Adrenal gland (tissue), 12 donors: ENCODE measurements around the gene IQGAP3. TPM values are rescaled to one million over a fixed set of nuclear protein-coding genes. Genes with fewer than 3 reads are reported as not detected.
A peak's percentile ranks its signal among the peaks of the same experiment; 100 is the strongest.
"Not testable (repeated sequence)": the region's sequence is repeated elsewhere in the genome, so short reads cannot be mapped to it uniquely, and the experiment has no call there.

ENCODE experiments used
- DNase-seq, 7 donors: peaks; one replicate each; pipeline ENCODE4 v3.0.0-alpha.2; 2019 to 2020
- H3K27ac ChIP-seq, 5 donors: fragments of 200-600 bp; sonication (generic) in 4 of 5; 1 replicate in 3 of 5; 2 replicates in 2 of 5; pipeline versions ENCODE4 v1.5.1 to v1.8.0; 2016 to 2020; ENCODE audit warnings: mild to moderate bottlenecking in 1 of 5
- H3K27me3 ChIP-seq: fragments of 200-600 bp; 2 replicates; pipeline ENCODE4 v1.8.0; 2021
- H3K36me3 ChIP-seq, 2 donors: fragments of 200-600 bp; replicated peaks in 1 of 2; 1 replicate in 1 of 2; 2 replicates in 1 of 2; pipeline versions ENCODE4 v1.5.1 to v1.8.0; 2018 to 2022
- H3K4me1 ChIP-seq, 2 donors: fragments of 200-600 bp; replicated peaks in 1 of 2; 1 replicate in 1 of 2; 2 replicates in 1 of 2; pipeline versions ENCODE4 v1.5.1 to v1.8.0; 2018 to 2021
- H3K4me3 ChIP-seq, 4 donors: fragments of 200-600 bp; sonication (generic) in 3 of 4; one replicate each; pipeline ENCODE4 v1.5.1; 2016 to 2018
- H3K9me3 ChIP-seq, 3 donors: fragments of 200-600 bp; sonication (generic) in 1 of 3; replicated peaks in 1 of 3; 1 replicate in 2 of 3; 2 replicates in 1 of 3; pipeline versions ENCODE4 v1.5.1 to v1.8.0; 2016 to 2021
- POLR2A ChIP-seq, 2 donors: fragments of 450-650 bp; IDR thresholded peaks; one replicate each; pipeline ENCODE4 v1.6.1; 2017; ENCODE audit warnings: antibody characterized with exemption in 2 of 2, mild to moderate bottlenecking in 2 of 2, moderate library complexity in 1 of 2
- WGBS, 4 donors: extraction: QIAGEN DNeasy Blood & Tissue Kit in 2 of 4; methylation state at CpG; one replicate each; pipeline versions ENCODE4 v1.1.5 to v1.1.7; 2013 to 2017; 5-methylcytosine and 5-hydroxymethylcytosine counted together
- intact Hi-C, 2 donors: fragments of 100-400 bp; cut with DNase I; formaldehyde crosslinking; loops; one replicate each; pipeline versions ENCODE4 v1.14.1 to v1.15.0; 2022 to 2023
- polyA plus RNA-seq, 3 donors: library from polyadenylated mRNA; stranded (reverse); fragments of 200-250 nt in 2 of 3; fragments of 350-450 nt in 1 of 3; fragmentation: Illumina TruSeq in 1 of 3; extraction: RNeasy Lipid Tissue Mini Kit (QIAGEN cat#74804) in 1 of 3; gene quantifications; one replicate each; pipeline ENCODE4 v1.2.3, GENCODE V29; 2013 to 2014
- total RNA-seq, 9 donors: library from RNA; depleted of rRNA in 4 of 9; stranded (reverse); fragments of >200 nt in 4 of 9; fragments of 120-200 nt in 1 of 9; fragmentation: NEBNext Ultra II Directional in 1 of 9; extraction: Animal tissue kit (Norgen Biotek cat#: 25700) in 1 of 9; gene quantifications; one replicate each; pipeline versions ENCODE4 v1.1.0 to v1.2.4, GENCODE V29; 2013 to 2023
- TF ChIP-seq, protein P1 (sequence below), 6 experiments: fragments of 450-650 bp in 4 of 6; fragments of 200-600 bp in 2 of 6; sonication (generic) in 1 of 6; IDR thresholded peaks; 1 replicate in 5 of 6; 2 replicates in 1 of 6; pipeline versions ENCODE4 v1.5.1 to v1.8.0; 2016 to 2021; ENCODE audit warnings: antibody characterized with exemption in 6 of 6, mild to moderate bottlenecking in 2 of 6, moderate library complexity in 1 of 6
- donor health status: healthy with polysubstance abuse.
- donor health status: Bipolar disorder and iron deficiency.
- donor health status: DM: yes; HTN: yes; CAD: no.
- donor health status: DM: no; HTN: no; CAD: no.
- donor health status: DM: no; HTN: no; CAD: no.
- donor health status: DM: yes; HTN: yes; CAD: no.

The IQGAP3 gene
- total and polyA plus RNA-seq, 12 donors: 0.16 to 5.3 (median 0.80) TPM

DNA sequence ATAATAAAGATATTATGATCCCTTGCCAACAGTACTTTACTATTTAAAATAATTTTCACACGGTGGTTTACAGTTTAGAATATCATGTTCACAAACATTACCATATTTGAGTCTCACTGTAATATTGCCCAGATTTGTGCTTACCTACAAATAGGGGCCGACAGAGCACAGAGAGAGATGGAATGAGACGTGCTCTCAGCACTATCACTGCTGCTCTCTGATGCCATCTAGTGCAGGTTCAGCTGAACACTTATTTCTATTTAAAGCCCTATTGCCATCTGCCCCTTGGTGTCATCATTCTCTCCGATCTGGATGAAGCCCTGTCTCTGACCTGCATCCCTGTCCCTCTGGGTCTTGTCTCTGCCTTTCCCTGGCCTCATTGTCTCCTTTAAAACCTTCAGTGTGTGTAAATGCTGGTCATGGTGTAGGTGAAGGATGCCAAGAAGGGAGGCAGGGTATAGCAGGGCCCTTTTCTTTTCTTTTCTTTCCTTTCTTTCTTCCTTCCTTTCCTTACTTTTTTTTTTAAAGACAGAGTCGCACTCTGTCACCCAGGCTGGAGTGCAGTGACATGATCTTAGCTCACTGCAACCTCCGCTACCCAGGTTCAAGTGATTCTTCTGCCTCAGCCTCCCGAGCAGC lies 35.8 kb upstream of the IQGAP3 start:
- WGBS, 4 donors: 28 to 29% (median 28%) methylated on average over 7 of the region's 7 CpGs

DNA sequence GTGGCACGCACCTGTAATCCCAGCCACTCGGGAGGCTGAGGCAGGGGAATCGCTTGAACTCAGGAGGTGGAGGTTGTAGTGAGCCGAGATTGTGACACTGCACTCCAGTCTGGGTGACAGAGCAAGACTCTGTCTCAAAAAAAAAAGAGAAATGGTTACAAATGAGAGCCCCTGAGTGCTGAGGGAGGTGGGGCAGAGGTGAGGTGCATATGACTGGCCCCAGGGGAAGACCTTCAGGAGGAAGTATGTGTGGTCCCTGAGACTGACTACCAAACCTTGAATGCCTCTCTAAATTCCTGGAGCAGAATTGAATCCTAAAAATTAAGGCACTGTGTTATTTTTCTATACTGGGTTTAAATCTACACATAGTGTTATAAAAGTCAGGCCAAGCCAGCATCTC lies 35.0 kb upstream of the IQGAP3 start:
- not testable (repeated sequence) for DNase-seq

More for the DNA sequence above, 35.8 kb upstream of the IQGAP3 start:
- Histone ChIP-seq H3K9me3 (no peaks in the 10 kb centered on the region), H3K27me3 (peaks cover 10% of the 10 kb centered on the region), H3K4me3 (no peak overlapping the region), H3K36me3 (no peaks in the 10 kb centered on the region), H3K27ac (no peak overlapping the region), H3K4me1 (no peaks in the 10 kb centered on the region)
- TF ChIP-seq, protein P1, sequence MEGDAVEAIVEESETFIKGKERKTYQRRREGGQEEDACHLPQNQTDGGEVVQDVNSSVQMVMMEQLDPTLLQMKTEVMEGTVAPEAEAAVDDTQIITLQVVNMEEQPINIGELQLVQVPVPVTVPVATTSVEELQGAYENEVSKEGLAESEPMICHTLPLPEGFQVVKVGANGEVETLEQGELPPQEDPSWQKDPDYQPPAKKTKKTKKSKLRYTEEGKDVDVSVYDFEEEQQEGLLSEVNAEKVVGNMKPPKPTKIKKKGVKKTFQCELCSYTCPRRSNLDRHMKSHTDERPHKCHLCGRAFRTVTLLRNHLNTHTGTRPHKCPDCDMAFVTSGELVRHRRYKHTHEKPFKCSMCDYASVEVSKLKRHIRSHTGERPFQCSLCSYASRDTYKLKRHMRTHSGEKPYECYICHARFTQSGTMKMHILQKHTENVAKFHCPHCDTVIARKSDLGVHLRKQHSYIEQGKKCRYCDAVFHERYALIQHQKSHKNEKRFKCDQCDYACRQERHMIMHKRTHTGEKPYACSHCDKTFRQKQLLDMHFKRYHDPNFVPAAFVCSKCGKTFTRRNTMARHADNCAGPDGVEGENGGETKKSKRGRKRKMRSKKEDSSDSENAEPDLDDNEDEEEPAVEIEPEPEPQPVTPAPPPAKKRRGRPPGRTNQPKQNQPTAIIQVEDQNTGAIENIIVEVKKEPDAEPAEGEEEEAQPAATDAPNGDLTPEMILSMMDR (IDR thresholded peaks at IDR 0.05): peak; percentile 68 to 92 (median 82)
- TF ChIP-seq POLR2A (IDR thresholded peaks at IDR 0.05): no peak
- DNase-seq: peak; percentile 62 to 83 (median 70)
- intact Hi-C loops: no loop called here

DNA sequence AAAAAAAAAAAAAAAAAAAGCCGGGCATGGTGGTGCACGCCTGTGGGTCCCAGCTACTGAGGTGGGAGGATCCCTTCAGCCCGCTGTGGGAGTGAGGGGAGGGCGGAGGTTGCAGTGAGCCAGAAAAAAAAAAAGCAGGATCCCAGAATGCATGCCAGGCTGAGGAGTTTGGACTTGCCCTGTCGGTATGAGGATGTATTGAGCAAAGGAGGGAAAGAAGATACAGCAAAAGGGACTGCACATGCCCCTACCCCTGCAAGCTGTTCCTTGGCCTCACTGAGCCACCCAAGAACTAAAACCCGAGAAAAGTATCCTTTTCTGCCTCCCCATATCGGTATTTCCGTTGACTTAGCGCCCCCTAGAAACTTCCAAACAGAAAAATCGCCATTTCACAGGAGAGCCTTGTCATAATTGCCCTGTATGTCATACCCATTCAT lies 30.2 kb upstream of the IQGAP3 start:
- Histone ChIP-seq H3K9me3 (no peaks in the 10 kb centered on the region), H3K27ac (no peak overlapping the region), H3K4me3 (no peak overlapping the region), H3K4me1 (peaks cover 6 to 16% of the 10 kb centered on the region in 2 donors), H3K27me3 (no peaks in the 10 kb centered on the region), H3K36me3 (peaks cover 0 to 10% of the 10 kb centered on the region in 2 donors)
- intact Hi-C loops: no loop called here
- WGBS, 4 donors: 33 to 42% (median 37%) methylated on average over 10 of the region's 10 CpGs
- TF ChIP-seq, protein P1 (IDR thresholded peaks at IDR 0.05): peak in 3 of 6 experiments; percentile 11 to 27 (median 25)
- no peak for TF ChIP-seq POLR2A (IDR thresholded peaks at IDR 0.05)
- DNase-seq: no peak

More for the DNA sequence above, 35.0 kb upstream of the IQGAP3 start:
- 63 to 85% (median 72%) methylated on average over 4 of the region's 4 CpGs for WGBS, 4 donors
- H3K4me1 ChIP-seq, H3K36me3 ChIP-seq, H3K9me3 ChIP-seq, H3K27ac ChIP-seq, intact Hi-C loops, H3K4me3 ChIP-seq: not testable (repeated sequence)
- peaks cover 10% of the 10 kb centered on the region for H3K27me3 ChIP-seq

DNA sequence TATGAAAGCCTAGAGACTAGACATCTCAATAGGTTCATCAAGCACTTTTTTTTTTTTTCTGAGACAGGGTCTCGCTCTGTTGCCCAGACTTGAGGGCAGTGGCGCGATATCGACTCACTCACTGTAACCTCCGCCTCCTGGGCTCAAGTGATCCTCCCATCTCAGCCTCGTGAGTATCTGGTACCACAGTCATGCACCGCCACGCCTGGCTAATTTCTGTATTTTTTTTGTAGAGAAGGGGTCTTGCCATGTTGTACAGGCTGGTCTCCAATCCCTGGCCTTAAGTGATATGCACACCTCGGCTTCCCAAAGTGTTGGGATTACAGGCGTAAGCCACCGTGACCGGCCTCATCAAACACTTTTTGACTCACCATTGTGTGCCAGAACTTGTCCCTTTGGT lies 29.5 kb upstream of the IQGAP3 start:
- peak overlapping the region in 2 of 4 donors; percentile 30 to 64 for H3K4me3 ChIP-seq
- H3K9me3 ChIP-seq: no peaks in the 10 kb centered on the region
- peak overlapping the region in 4 of 5 donors; percentile 45 to 74 (median 66) for H3K27ac ChIP-seq
- H3K4me1 ChIP-seq: peaks cover 6 to 16% of the 10 kb centered on the region in 2 donors
- H3K27me3 ChIP-seq: no peaks in the 10 kb centered on the region
- TF ChIP-seq POLR2A (IDR thresholded peaks at IDR 0.05): no peak
- TF ChIP-seq, protein P1 (IDR thresholded peaks at IDR 0.05): no peak
- intact Hi-C loops: no loop called here
- no peak for DNase-seq
- 69 to 78% (median 70%) methylated on average over 12 of the region's 12 CpGs for WGBS, 4 donors
- peaks cover 0 to 17% of the 10 kb centered on the region in 2 donors for H3K36me3 ChIP-seq
